ENCODE data around the gene AGRN.
"Not testable (repeated sequence)": the region's sequence is repeated elsewhere in the genome, so short reads cannot be mapped to it uniquely, and the experiment has no call there.

DNA sequence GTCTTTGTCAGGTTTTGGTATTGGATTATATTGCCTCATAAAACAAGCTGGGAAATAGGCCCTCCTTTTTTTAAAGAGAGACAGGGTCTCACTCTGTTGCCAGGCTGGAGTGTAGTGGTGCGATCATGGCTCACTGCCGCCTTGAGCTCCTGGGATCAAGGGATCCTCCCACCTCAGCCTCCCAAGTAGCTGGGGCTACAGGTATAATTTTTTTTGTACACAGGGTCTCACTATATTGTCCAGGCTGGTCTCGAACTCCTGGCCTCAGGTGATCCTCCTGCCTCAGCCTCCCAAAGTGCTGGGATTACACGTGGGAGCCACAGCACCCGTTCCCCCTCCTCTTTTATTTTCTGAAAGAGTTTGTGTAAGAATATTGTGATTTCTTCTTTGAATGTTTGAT, 76.2 kb downstream of the AGRN start:
- TF ChIP-seq, protein P1, sequence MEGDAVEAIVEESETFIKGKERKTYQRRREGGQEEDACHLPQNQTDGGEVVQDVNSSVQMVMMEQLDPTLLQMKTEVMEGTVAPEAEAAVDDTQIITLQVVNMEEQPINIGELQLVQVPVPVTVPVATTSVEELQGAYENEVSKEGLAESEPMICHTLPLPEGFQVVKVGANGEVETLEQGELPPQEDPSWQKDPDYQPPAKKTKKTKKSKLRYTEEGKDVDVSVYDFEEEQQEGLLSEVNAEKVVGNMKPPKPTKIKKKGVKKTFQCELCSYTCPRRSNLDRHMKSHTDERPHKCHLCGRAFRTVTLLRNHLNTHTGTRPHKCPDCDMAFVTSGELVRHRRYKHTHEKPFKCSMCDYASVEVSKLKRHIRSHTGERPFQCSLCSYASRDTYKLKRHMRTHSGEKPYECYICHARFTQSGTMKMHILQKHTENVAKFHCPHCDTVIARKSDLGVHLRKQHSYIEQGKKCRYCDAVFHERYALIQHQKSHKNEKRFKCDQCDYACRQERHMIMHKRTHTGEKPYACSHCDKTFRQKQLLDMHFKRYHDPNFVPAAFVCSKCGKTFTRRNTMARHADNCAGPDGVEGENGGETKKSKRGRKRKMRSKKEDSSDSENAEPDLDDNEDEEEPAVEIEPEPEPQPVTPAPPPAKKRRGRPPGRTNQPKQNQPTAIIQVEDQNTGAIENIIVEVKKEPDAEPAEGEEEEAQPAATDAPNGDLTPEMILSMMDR (conservative IDR thresholded peaks at IDR 0.05; ENCODE audit: low read depth, low read length) = not testable (repeated sequence)
- TF ChIP-seq FOS (IDR thresholded peaks at IDR 0.05; ENCODE audit: low read depth, low read length); POLR2A (IDR thresholded peaks at IDR 0.05; ENCODE audit: low read depth, low read length); CEBPB (IDR thresholded peaks at IDR 0.05; ENCODE audit: low read depth, low read length); RAD21 (IDR thresholded peaks at IDR 0.05; ENCODE audit: low read length); NFE2L2 (IDR thresholded peaks at IDR 0.05; ENCODE audit: low read depth, low read length); CHD1 (IDR thresholded peaks at IDR 0.05; ENCODE audit: low read depth, low read length); RCOR1 (IDR thresholded peaks at IDR 0.05; ENCODE audit: insufficient replicate concordance, low read length); SMC3 (IDR thresholded peaks at IDR 0.05; ENCODE audit: low read depth, low read length): not testable (repeated sequence)

Data from IMR-90 (cell line).